Gastrocnemius medialis (tissue), 4 donors: ENCODE measurements around the gene VASH1. TPM values are rescaled to one million over a fixed set of nuclear protein-coding genes. Genes with fewer than 3 reads are reported as not detected.

ENCODE experiments used
- ATAC-seq, 2 donors: fragments of 150-250 bp; one replicate each; pipeline ENCODE4 v1.9.1; 2016
- DNase-seq, 2 donors: peaks; one replicate each; pipeline ENCODE4 v3.0.0-alpha.2; 2019
- H3K27ac ChIP-seq, 4 donors: fragments of 200-600 bp; sonication (generic); 1 replicate in 1 of 4; 2 replicates in 3 of 4; pipeline ENCODE4 v1.5.1; 2016 to 2018; ENCODE audit warnings: mild to moderate bottlenecking in 2 of 4, moderate library complexity in 1 of 4
- H3K27me3 ChIP-seq, 3 donors: fragments of 200-600 bp; sonication (generic) in 2 of 3; 1 replicate in 1 of 3; 2 replicates in 2 of 3; pipeline versions ENCODE4 v1.5.1 to v1.6.0; 2016 to 2019; ENCODE audit warnings: mild to moderate bottlenecking in 1 of 3, moderate library complexity in 1 of 3
- H3K36me3 ChIP-seq, 2 donors: fragments of 200-600 bp; sonication (generic) in 1 of 2; one replicate each; pipeline ENCODE4 v1.5.1; 2017 to 2018
- H3K4me1 ChIP-seq, 2 donors: fragments of 200-600 bp; sonication (generic) in 1 of 2; one replicate each; pipeline ENCODE4 v1.5.1; 2016 to 2017; ENCODE audit warnings: mild to moderate bottlenecking in 2 of 2
- H3K4me3 ChIP-seq, 4 donors: fragments of 200-600 bp; sonication (generic) in 3 of 4; 1 replicate in 1 of 4; 2 replicates in 3 of 4; pipeline ENCODE4 v1.5.1; 2016 to 2019; ENCODE audit warnings: mild to moderate bottlenecking in 2 of 4
- H3K9me3 ChIP-seq, 3 donors: fragments of 200-600 bp; sonication (generic) in 2 of 3; 1 replicate in 1 of 3; 2 replicates in 2 of 3; pipeline ENCODE4 v1.5.1; 2016 to 2019
- POLR2A ChIP-seq, 2 donors: fragments of 450-650 bp; IDR thresholded peaks; one replicate each; pipeline ENCODE4 v1.6.1; 2017; ENCODE audit warnings: antibody characterized with exemption in 2 of 2, mild to moderate bottlenecking in 2 of 2, moderate library complexity in 2 of 2
- in situ Hi-C, 4 donors: fragments of 200-750 bp; cut with MboI; loops; one replicate each; pipeline versions ENCODE4 v1.15.0 to v1.8.0; 2017; ENCODE audit warnings: low sequenced_read_pairs in 4 of 4
- intact Hi-C: fragments of 100-400 bp; cut with DNase I; formaldehyde crosslinking; loops from one replicate; pipeline ENCODE4 v1.15.1; 2023; ENCODE audit warnings: low total_unique reads
- total RNA-seq, 4 donors: library from RNA; depleted of rRNA; stranded (reverse); fragments of >200 nt; gene quantifications; one replicate each; pipeline versions ENCODE4 v1.1.0 to v1.2.3, GENCODE V29; 2016
- TF ChIP-seq, protein P1 (sequence below), 5 experiments: fragments of 450-650 bp in 3 of 5; fragments of 200-600 bp in 2 of 5; sonication (generic) in 2 of 5; IDR thresholded peaks in 4 of 5; conservative IDR thresholded peaks in 1 of 5; 1 replicate in 4 of 5; 2 replicates in 1 of 5; pipeline ENCODE4 v1.5.1; 2016 to 2019; ENCODE audit warnings: antibody characterized with exemption in 5 of 5, mild to moderate bottlenecking in 3 of 5, moderate library complexity in 3 of 5

Gene VASH1
- total RNA-seq, 4 donors from 2014 or later = 0.56 to 6.1 (median 1.2) TPM

DNA sequence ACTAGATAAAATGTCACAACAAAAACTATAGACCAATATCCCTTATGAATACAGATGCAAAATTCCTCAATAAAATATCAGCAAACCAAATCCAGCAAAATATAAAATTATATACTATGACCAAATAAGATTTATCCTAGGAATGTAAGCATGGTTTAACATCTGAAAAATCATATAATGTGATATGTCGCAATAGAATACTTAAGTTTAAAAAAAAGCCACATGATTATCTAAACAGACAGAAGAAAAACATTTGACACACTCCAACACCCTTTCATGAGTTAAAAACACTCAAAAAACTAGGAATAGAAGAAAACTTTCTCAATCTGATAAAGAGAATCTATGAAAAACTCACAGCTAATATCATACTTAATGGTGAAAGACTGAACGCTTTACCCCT, 31.2 kb downstream of the VASH1 start:
- no peaks in the 10 kb centered on the region for H3K27me3 ChIP-seq
- peaks cover 0 to 59% of the 10 kb centered on the region in 2 donors for H3K36me3 ChIP-seq
- H3K4me1 ChIP-seq = no peaks in the 10 kb centered on the region
- H3K27ac ChIP-seq = no peak overlapping the region
- H3K4me3 ChIP-seq = no peak overlapping the region
- DNase-seq (no peak), ATAC-seq (no peak)
- intact Hi-C loops = no loop called here
- TF ChIP-seq, protein P1, sequence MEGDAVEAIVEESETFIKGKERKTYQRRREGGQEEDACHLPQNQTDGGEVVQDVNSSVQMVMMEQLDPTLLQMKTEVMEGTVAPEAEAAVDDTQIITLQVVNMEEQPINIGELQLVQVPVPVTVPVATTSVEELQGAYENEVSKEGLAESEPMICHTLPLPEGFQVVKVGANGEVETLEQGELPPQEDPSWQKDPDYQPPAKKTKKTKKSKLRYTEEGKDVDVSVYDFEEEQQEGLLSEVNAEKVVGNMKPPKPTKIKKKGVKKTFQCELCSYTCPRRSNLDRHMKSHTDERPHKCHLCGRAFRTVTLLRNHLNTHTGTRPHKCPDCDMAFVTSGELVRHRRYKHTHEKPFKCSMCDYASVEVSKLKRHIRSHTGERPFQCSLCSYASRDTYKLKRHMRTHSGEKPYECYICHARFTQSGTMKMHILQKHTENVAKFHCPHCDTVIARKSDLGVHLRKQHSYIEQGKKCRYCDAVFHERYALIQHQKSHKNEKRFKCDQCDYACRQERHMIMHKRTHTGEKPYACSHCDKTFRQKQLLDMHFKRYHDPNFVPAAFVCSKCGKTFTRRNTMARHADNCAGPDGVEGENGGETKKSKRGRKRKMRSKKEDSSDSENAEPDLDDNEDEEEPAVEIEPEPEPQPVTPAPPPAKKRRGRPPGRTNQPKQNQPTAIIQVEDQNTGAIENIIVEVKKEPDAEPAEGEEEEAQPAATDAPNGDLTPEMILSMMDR (IDR thresholded peaks at IDR 0.05 in 4 of 5, conservative IDR thresholded peaks at IDR 0.05 in 1 of 5) = no peak
- no peak for TF ChIP-seq POLR2A (IDR thresholded peaks at IDR 0.05)
- in situ Hi-C loops = no loop called here
- H3K9me3 ChIP-seq = no peaks in the 10 kb centered on the region

DNA sequence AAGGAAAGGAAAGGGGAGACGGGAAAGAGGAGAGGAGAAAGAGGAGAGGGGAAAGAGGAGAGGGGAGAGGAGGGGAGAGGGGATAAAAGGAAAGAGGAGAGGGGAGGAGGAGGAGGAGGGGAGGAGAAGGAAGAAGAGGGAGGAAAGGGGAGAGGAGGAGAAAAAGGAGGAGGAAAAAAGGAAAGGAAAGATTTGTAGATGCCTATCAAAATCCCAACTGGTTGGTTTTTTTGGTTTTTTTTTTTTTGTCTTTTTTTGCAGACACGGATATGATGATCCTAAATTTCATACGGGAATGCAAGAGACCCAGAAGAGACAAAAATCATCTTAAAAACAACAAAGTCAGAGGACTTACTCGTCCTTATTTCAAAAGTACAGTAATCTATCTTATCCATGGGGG, 32.1 kb downstream of the VASH1 start:
- H3K27me3 ChIP-seq = no peaks in the 10 kb centered on the region
- TF ChIP-seq, protein P1 (IDR thresholded peaks at IDR 0.05 in 4 of 5, conservative IDR thresholded peaks at IDR 0.05 in 1 of 5) = no peak
- no peak for TF ChIP-seq POLR2A (IDR thresholded peaks at IDR 0.05)
- no peaks in the 10 kb centered on the region for H3K4me1 ChIP-seq
- intact Hi-C loops = no loop called here
- no peaks in the 10 kb centered on the region for H3K9me3 ChIP-seq
- H3K36me3 ChIP-seq = peaks cover 0 to 59% of the 10 kb centered on the region in 2 donors
- ATAC-seq (no peak), DNase-seq (no peak)
- no peak overlapping the region for H3K4me3 ChIP-seq
- in situ Hi-C loops = no loop called here
- no peak overlapping the region for H3K27ac ChIP-seq

DNA sequence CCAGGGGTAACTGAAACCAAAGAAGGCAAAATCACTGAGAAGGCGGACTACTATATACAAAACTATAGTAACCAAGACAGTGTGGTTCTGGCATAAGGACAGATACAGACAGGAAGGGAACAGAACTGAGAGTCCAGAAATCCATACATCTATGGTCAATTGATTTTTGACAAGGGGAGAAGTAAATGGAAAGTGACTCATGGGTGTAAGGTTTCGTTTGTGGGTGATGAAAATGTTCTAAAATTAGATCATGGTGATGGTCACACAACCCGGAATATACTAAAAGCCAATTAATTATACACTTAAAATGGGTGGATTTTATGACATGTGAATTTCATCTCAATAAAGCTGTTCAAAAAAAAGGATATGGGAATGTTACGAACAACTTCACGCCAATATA, 32.7 kb downstream of the VASH1 start:
- in situ Hi-C loops (no loop called here), intact Hi-C loops (no loop called here)
- Histone ChIP-seq H3K9me3 (no peaks in the 10 kb centered on the region), H3K4me3 (no peak overlapping the region), H3K27me3 (no peaks in the 10 kb centered on the region), H3K27ac (no peak overlapping the region), H3K36me3 (peaks cover 0 to 59% of the 10 kb centered on the region in 2 donors), H3K4me1 (no peaks in the 10 kb centered on the region)
- DNase-seq (no peak), ATAC-seq (no peak)
- no peak for TF ChIP-seq POLR2A (IDR thresholded peaks at IDR 0.05)
- TF ChIP-seq, protein P1 (IDR thresholded peaks at IDR 0.05 in 4 of 5, conservative IDR thresholded peaks at IDR 0.05 in 1 of 5) = no peak

- Histone ChIP-seq H3K36me3 (peaks cover 0 to 64% of the 10 kb centered on the region in 2 donors), H3K27me3 (no peaks in the 10 kb centered on the region), H3K27ac (no peak overlapping the region), H3K4me1 (peaks cover 2 to 10% of the 10 kb centered on the region in 2 donors), H3K4me3 (no peak overlapping the region), H3K9me3 (no peaks in the 10 kb centered on the region)
- DNase-seq = no peak
- no peak for TF ChIP-seq POLR2A (IDR thresholded peaks at IDR 0.05)
- TF ChIP-seq, protein P1 (IDR thresholded peaks at IDR 0.05 in 4 of 5, conservative IDR thresholded peaks at IDR 0.05 in 1 of 5) = no peak
- no peak for ATAC-seq
- in situ Hi-C loops (no loop called here), intact Hi-C loops (no loop called here)
These were observed 45.2 kb downstream of the VASH1 start for GRCh38 chr14:76806446-76806845.

GRCh38 chr14:76808011-76808410, 46.7 kb downstream of the VASH1 start:
- Histone ChIP-seq H3K4me3 (no peak overlapping the region), H3K9me3 (no peaks in the 10 kb centered on the region), H3K27ac (no peak overlapping the region), H3K27me3 (no peaks in the 10 kb centered on the region), H3K4me1 (peaks cover 8 to 16% of the 10 kb centered on the region in 2 donors), H3K36me3 (peaks cover 0 to 50% of the 10 kb centered on the region in 2 donors)
- no peak for DNase-seq
- intact Hi-C loops (no loop called here), in situ Hi-C loops (no loop called here)
- ATAC-seq = no peak
- TF ChIP-seq POLR2A (IDR thresholded peaks at IDR 0.05) = no peak
- TF ChIP-seq, protein P1 (IDR thresholded peaks at IDR 0.05 in 4 of 5, conservative IDR thresholded peaks at IDR 0.05 in 1 of 5) = no peak
